GM18502 (cell line): ENCODE data around the gene RUNDC3A.

ENCODE experiments used
- ATAC-seq: cut with Tn5 transposase; IDR thresholded peaks from one replicate; pipeline ENCODE4 v1.9.1; 2021; ENCODE audit warnings: mild to moderate bottlenecking; ENCODE audit not compliant: unreplicated experiment, poor library complexity

RUNDC3A gene

GRCh38 chr17:44308320-44308818 lies at the start of gene RUNDC3A:
TSS of gene RUNDC3A (plus strand) at chr17:44308601. CDS start at chr17:44308833, 232 bp downstream.
- ATAC-seq: no peak

GRCh38 chr17:44258811-44259351 lies 49.5 kb upstream of the RUNDC3A start:
- ATAC-seq: no peak

GRCh38 chr17:44260296-44260695 lies 48.1 kb upstream of the RUNDC3A start:
- ATAC-seq: no peak

- ATAC-seq: no peak
Measured at GRCh38 chr17:44262654-44263225, 45.7 kb upstream of the RUNDC3A start.

GRCh38 chr17:44263345-44263902 lies 45.0 kb upstream of the RUNDC3A start:
- no peak for ATAC-seq

GRCh38 chr17:44266402-44267164 lies 41.8 kb upstream of the RUNDC3A start:
- no peak for ATAC-seq

- no peak for ATAC-seq
Measured at GRCh38 chr17:44267165-44267455, 41.3 kb upstream of the RUNDC3A start.

GRCh38 chr17:44267818-44268490 lies 40.4 kb upstream of the RUNDC3A start, which contains the start of gene SLC4A1:
TSS of gene SLC4A1 (minus strand) at chr17:44268135. CDS start at chr17:44262866, 5,269 bp downstream.
- no peak for ATAC-seq

GRCh38 chr17:44268709-44269534 lies 39.5 kb upstream of the RUNDC3A start:
- no peak for ATAC-seq

GRCh38 chr17:44269535-44270240 lies 38.7 kb upstream of the RUNDC3A start:
- ATAC-seq: no peak

- ATAC-seq: no peak
Measured at GRCh38 chr17:44272321-44272951, 36.0 kb upstream of the RUNDC3A start.

- no peak for ATAC-seq
Measured at GRCh38 chr17:44272954-44273353, 35.4 kb upstream of the RUNDC3A start.

- no peak for ATAC-seq
Measured at GRCh38 chr17:44273607-44274006, 34.8 kb upstream of the RUNDC3A start.

- ATAC-seq: no peak
Measured at GRCh38 chr17:44277976-44278375, 30.4 kb upstream of the RUNDC3A start.

- no peak for ATAC-seq
Measured at GRCh38 chr17:44279346-44279665, 29.1 kb upstream of the RUNDC3A start.

- ATAC-seq: peak; percentile 83
Measured at GRCh38 chr17:44279666-44280391, 28.6 kb upstream of the RUNDC3A start.

- ATAC-seq: no peak
Measured at GRCh38 chr17:44280392-44280937, 27.9 kb upstream of the RUNDC3A start.

GRCh38 chr17:44281570-44281969 lies 26.8 kb upstream of the RUNDC3A start:
- ATAC-seq: no peak
